ENCODE measurements around the gene VGLL3. TPM values are rescaled to one million over a fixed set of nuclear protein-coding genes. Genes with fewer than 3 reads are reported as not detected.
A peak's percentile ranks its signal among the peaks of the same experiment; 100 is the strongest.

VGLL3 gene
- total RNA-seq, 2 donors from 2014 or later = 1.3 to 8.0 TPM

DNA sequence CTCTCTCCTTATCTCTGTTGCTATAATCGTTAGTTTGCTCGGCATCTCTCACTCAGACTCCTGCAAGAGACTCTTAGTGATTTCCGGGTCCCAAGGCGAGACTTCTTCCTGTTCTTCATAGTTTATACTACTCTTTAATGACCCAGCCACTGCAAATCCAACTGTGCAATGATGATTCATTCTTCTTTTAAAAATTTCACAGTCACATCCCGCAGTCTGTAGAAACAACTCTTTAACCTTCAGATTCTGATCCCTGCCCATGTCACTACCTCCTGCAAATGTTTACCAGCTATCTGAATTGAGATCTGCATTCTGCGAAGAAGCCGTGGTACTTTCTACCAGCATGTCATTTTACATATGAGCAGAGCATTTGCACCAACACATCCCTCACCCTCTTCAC is 2.8 kb upstream of the VGLL3 start:
- Histone ChIP-seq H3K27ac (no peak overlapping the region), H3K36me3 (no peaks in the 10 kb centered on the region), H3K27me3 (peaks cover 10% of the 10 kb centered on the region), H3K9me3 (no peaks in the 10 kb centered on the region), H3K4me3 (no peak overlapping the region), H3K4me1 (peaks cover 4% of the 10 kb centered on the region), H3K9ac (ENCODE audit: low read depth in 2 of 2, low read length in 2 of 2) (no peak overlapping the region)
- intact Hi-C loops (cut with DNase I) = no loop called here
- TF ChIP-seq, protein P1, sequence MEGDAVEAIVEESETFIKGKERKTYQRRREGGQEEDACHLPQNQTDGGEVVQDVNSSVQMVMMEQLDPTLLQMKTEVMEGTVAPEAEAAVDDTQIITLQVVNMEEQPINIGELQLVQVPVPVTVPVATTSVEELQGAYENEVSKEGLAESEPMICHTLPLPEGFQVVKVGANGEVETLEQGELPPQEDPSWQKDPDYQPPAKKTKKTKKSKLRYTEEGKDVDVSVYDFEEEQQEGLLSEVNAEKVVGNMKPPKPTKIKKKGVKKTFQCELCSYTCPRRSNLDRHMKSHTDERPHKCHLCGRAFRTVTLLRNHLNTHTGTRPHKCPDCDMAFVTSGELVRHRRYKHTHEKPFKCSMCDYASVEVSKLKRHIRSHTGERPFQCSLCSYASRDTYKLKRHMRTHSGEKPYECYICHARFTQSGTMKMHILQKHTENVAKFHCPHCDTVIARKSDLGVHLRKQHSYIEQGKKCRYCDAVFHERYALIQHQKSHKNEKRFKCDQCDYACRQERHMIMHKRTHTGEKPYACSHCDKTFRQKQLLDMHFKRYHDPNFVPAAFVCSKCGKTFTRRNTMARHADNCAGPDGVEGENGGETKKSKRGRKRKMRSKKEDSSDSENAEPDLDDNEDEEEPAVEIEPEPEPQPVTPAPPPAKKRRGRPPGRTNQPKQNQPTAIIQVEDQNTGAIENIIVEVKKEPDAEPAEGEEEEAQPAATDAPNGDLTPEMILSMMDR (IDR thresholded peaks at IDR 0.05) = no peak
- no peak for DNase-seq

DNA sequence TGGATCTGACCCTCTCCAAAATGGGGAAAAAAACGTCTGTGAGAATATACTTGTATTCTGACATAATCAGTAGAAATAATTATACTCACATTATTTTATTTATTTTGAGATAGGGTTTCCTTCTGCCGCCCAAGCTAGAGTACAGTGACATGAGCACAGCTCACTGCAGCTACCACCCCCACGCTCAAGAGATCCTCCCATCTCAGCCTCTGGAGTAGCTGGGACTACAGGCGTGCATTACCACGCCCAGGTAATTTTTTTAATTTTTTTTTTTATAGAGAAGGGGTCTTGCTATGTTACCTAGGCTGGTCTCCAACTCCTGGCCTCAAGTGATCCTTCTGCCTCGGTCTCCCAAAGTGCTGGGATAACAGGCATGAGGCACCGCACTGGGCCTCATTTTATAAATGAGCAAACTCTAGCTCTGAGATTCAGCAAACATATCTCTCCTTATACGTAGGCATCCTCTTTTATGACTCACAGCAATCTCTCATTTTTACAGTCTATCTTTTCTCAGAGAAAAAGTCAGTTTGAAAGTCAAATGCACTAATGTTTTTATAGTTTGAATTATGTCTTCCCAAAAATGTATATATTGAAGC is 989 bp upstream of the VGLL3 start:
- Histone ChIP-seq H3K4me3 (no peak overlapping the region), H3K9me3 (no peaks in the 10 kb centered on the region), H3K27me3 (peaks cover 10% of the 10 kb centered on the region), H3K36me3 (no peaks in the 10 kb centered on the region), H3K9ac (ENCODE audit: low read depth in 2 of 2, low read length in 2 of 2) (no peak overlapping the region), H3K27ac (peak overlapping the region; percentile 63), H3K4me1 (peaks cover 4% of the 10 kb centered on the region)
- no peak for DNase-seq
- TF ChIP-seq, protein P1 (IDR thresholded peaks at IDR 0.05) = no peak
- intact Hi-C loops (cut with DNase I) = no loop called here

DNA sequence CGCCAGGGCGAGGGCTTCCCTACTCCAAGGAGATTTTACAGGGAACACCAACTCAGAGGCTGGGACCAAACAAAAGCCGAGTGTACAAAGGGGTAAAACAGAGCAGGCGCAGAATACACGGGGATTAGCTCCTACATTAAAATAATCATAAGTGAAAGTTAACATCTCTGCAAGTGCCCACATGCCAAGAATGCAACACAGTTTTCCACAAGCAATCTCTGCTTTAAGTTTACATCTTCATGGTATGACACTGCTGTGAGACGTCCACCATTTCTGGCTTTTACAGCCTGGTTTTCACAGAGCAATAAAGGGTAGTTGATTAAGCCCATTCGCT is 500 bp upstream of the VGLL3 start:
- Histone ChIP-seq H3K36me3 (no peaks in the 10 kb centered on the region), H3K27ac (peak overlapping the region; percentile 63), H3K9me3 (no peaks in the 10 kb centered on the region), H3K4me3 (peak overlapping the region; percentile 46), H3K9ac (ENCODE audit: low read depth in 2 of 2, low read length in 2 of 2) (peak overlapping the region in 1 of 2 donors; percentile 40), H3K4me1 (peaks cover 4% of the 10 kb centered on the region), H3K27me3 (peaks cover 10% of the 10 kb centered on the region)
- TF ChIP-seq, protein P1 (IDR thresholded peaks at IDR 0.05) = no peak
- intact Hi-C loops (cut with DNase I) = no loop called here
- DNase-seq = no peak

DNA sequence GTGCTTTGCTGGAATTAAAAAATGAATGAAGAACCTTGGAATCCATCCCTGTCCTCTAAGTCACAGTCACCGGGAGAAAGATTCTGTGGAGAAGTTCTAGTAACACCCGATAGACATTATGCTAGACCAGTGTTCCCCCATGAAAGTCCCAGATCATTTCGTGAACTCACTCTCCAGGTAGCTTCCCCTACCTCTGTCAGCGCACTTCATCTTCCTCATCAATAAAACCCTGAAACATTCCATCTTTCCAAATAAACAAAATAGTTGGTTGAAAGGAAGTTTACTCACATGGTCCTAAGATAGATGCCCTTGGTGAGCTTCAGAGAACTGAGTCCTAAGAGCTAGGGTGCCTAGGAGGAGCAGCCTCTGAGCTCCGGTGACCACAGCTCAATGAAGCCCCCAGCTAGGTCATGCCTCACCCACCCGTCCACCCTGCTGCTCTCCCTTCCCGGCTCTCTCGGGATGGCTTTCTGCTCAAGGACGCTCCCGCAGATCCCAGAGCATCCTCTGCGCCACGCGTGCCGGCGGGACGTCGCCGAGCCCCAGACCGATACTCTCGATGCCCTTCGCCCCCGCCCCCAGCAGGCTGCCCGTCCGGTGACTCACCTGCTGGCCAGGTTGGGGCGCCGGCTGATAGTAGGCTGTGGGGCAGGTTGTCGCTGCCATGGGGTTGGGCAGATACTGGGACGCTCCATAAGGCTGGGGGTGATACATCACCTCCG is 776 bp downstream of the VGLL3 start:
- TF ChIP-seq, protein P1 (IDR thresholded peaks at IDR 0.05) = no peak
- no peak for DNase-seq
- Histone ChIP-seq H3K27me3 (peaks cover 10% of the 10 kb centered on the region), H3K4me1 (peaks cover 4% of the 10 kb centered on the region), H3K4me3 (peak overlapping the region; percentile 46), H3K9me3 (no peaks in the 10 kb centered on the region), H3K9ac (ENCODE audit: low read depth in 2 of 2, low read length in 2 of 2) (peak overlapping the region; percentile 0 to 57), H3K27ac (peak overlapping the region; percentile 63), H3K36me3 (no peaks in the 10 kb centered on the region)
- intact Hi-C loops (cut with DNase I) = no loop called here

DNA sequence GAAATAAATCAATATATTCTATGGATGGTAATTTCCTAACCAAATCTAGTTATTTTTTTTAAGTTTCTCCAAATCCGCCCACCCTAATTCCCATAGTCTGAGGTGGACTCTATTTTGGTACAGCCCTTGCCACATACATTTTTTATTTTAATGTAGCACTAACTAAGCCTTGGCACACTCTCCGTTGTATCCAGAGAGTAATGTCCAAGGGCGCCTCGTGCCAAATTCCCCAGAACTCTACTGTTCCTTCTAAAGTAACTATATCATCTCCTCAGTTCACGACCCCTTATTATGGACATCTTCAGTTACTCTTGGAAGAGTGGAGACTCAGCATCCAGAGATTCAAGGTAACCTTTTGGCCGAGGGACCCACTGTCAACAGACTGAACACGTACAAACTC is 1.3 kb downstream of the VGLL3 start:
- H3K9ac ChIP-seq (ENCODE audit: low read depth in 2 of 2, low read length in 2 of 2) = peak overlapping the region in 1 of 2 donors; percentile 0
- peak overlapping the region; percentile 46 for H3K4me3 ChIP-seq
- peaks cover 4% of the 10 kb centered on the region for H3K4me1 ChIP-seq
- intact Hi-C loops (cut with DNase I) = no loop called here
- no peaks in the 10 kb centered on the region for H3K36me3 ChIP-seq
- TF ChIP-seq, protein P1 (IDR thresholded peaks at IDR 0.05) = no peak
- DNase-seq = no peak
- H3K9me3 ChIP-seq = no peaks in the 10 kb centered on the region
- H3K27me3 ChIP-seq = peaks cover 10% of the 10 kb centered on the region
- H3K27ac ChIP-seq = peak overlapping the region; percentile 63
